Naive thymus-derived CD8-positive, alpha-beta T cell (primary cell): ENCODE data around the gene ATP7A. TPM values are rescaled to one million over a fixed set of nuclear protein-coding genes. Genes with fewer than 3 reads are reported as not detected.
"Not testable (repeated sequence)": the region's sequence is repeated elsewhere in the genome, so short reads cannot be mapped to it uniquely, and the experiment has no call there.

ENCODE experiments used
- ATAC-seq, 2 donors: fragments of 150-1000 bp; cut with Tn5 transposase in 1 of 2; sonication (Bioruptor Pico), chemical (Tn5 transposase) in 1 of 2; 1 replicate in 1 of 2; 2 replicates in 1 of 2; pipeline ENCODE4 v1.10.0; 2021; ENCODE audit warnings: mild to moderate bottlenecking in 2 of 2, moderate library complexity in 2 of 2
- POLR2A ChIA-PET: fragments of 350-600 bp; sonication (Branson Sonifier 250); formaldehyde crosslinking; loops from one replicate; lab custom pipeline; 2021; ENCODE audit warnings: antibody characterized with exemption; lab: Charles Lee
- DNase-seq, 10 donors: peaks; one replicate each; pipeline versions ENCODE4 v3.0.0 to v3.0.0-alpha.2; 2020 to 2022
- H3K27ac Mint-ChIP-seq, 10 donors: one replicate each; pipeline ENCODE4 v1.8.0; 2020 to 2022; ENCODE audit warnings: mild to moderate bottlenecking in 10 of 10, mixed read lengths in 10 of 10, moderate library complexity in 4 of 10, inconsistent platforms in 1 of 10
- H3K27me3 Mint-ChIP-seq, 5 donors: one replicate each; pipeline ENCODE4 v1.8.0; 2021 to 2022; ENCODE audit warnings: mixed read lengths in 5 of 5
- H3K36me3 Mint-ChIP-seq, 3 donors: one replicate each; pipeline ENCODE4 v1.8.0; 2020 to 2022; ENCODE audit warnings: mixed read lengths in 3 of 3, mild to moderate bottlenecking in 2 of 3, inconsistent platforms in 1 of 3
- H3K4me1 Mint-ChIP-seq, 4 donors: one replicate each; pipeline ENCODE4 v1.8.0; 2021 to 2022; ENCODE audit warnings: mixed read lengths in 4 of 4
- H3K4me3 Mint-ChIP-seq, 10 donors: one replicate each; pipeline ENCODE4 v1.8.0; 2020 to 2022; ENCODE audit warnings: mild to moderate bottlenecking in 10 of 10, mixed read lengths in 10 of 10, moderate library complexity in 6 of 10, inconsistent platforms in 1 of 10
- H3K9me3 Mint-ChIP-seq, 9 donors: one replicate each; pipeline ENCODE4 v1.8.0; 2020 to 2022; ENCODE audit warnings: mixed read lengths in 9 of 9, mild to moderate bottlenecking in 3 of 9, inconsistent platforms in 1 of 9, moderate library complexity in 1 of 9
- polyA plus RNA-seq, 3 donors: library from polyadenylated mRNA; unstranded; fragments of 300-500 nt; fragmentation: Illumina TruSeq; gene quantifications; one replicate each; pipeline ENCODE4 v1.2.3, GENCODE V29; 2021
- total RNA-seq, 8 experiments: library from RNA in 2 of 8; stranded (reverse) in 2 of 8; gene quantifications; one replicate each; pipeline ENCODE4 v1.2.3 and lab custom pipeline; 2021 to 2026

ATP7A gene
- total RNA-seq (10 to 100 TPM; 13.2 to 13.8 TPM), polyA plus RNA-seq (1 to 10 TPM; 5.1 to 7.0 (median 5.8) TPM), total RNA-seq (lab: John Stamatoyannopoulos, UW) (20.0 to 68.3 (median 40.7) reads per million in 6 experiments)

GRCh38 chrX:77910108-77910840 lies at the start of gene ATP7A:
Gene ATP7A (plus strand): TSS chrX:77910693. CDS start chrX:77971642, 60,949 bp downstream.
- DNase-seq (peak; percentile 78 to 96 (median 89)), ATAC-seq (peak; percentile 92 to 93)
- peaks cover 5 to 21% (median 17%) of the 10 kb centered on the region in 4 donors for H3K4me1 Mint-ChIP-seq
- H3K4me3 Mint-ChIP-seq, result peak within 1 kb of the TSS; percentile 93 to 98 (median 98)
- POLR2A ChIA-PET, result interaction anchor here (0.8 to 3.7 kb wide), 7 partner anchors 9 to 194 kb away, joined by 3 to 27 read pairs (median 5); partner anchors contain the start of genes COX7B, MAGT1 and PGK1
- H3K9me3 Mint-ChIP-seq, result no peaks in the 10 kb centered on the region
- peak within 1 kb of the TSS; percentile 93 to 100 (median 99) for H3K27ac Mint-ChIP-seq
- peaks cover 0 to 10% (median 0%) of the 10 kb centered on the region in 3 donors for H3K36me3 Mint-ChIP-seq
- no peaks in the 10 kb centered on the region for H3K27me3 Mint-ChIP-seq

DNA sequence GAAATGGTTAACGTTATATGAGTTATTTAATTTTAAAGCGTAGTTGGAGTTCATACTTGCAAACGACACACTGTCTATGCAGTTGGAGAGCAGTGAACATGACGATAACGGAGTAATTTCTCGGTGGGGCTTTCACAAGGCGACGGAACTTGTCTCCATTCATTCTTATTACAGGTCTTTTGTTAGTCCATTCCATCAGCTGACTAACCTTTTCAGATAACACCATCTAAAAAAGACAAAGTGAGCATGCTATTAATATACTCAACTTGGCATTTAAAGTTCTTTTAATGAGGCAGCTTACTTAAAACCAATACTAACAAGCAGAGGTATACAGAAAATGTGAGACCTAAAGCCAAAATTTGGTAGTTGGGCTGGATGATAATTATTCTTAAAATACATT lies 35.1 kb upstream of the ATP7A start:
- Mint-ChIP-seq H3K27me3 (no peaks in the 10 kb centered on the region), H3K4me3 (no peak overlapping the region), H3K4me1 (peaks cover 0 to 8% (median 1%) of the 10 kb centered on the region in 4 donors), H3K27ac (no peak overlapping the region), H3K9me3 (no peaks in the 10 kb centered on the region), H3K36me3 (peaks cover 0 to 39% (median 13%) of the 10 kb centered on the region in 3 donors)
- POLR2A ChIA-PET, result interaction anchor here (0.6 kb wide), 1 partner anchor 30 kb away, joined by 4 read pairs; no protein-coding TSS in a partner anchor
- ATAC-seq (no peak), DNase-seq (no peak)

DNA sequence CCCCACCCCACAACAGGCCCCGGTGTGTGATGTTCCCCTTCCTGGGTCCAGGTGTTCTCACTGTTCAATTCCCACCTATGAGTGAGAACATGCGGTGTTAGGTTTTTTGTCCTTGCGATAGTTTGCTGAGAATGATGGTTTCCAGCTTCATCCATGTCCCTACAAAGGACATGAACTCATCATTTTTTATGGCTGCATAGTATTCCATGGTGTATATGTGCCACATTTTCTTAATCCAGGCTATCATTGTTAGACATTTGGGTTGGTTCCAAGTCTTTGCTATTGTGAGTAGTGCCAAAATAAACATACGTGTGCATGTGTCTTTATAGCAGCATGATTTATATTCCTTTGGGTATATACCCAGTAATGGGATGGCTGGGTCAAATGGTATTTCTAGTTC lies 29.1 kb upstream of the ATP7A start:
- H3K27me3 Mint-ChIP-seq, H3K4me1 Mint-ChIP-seq, H3K4me3 Mint-ChIP-seq, DNase-seq, H3K9me3 Mint-ChIP-seq, H3K27ac Mint-ChIP-seq, ATAC-seq, POLR2A ChIA-PET: not testable (repeated sequence)
- H3K36me3 Mint-ChIP-seq, result peaks cover 0 to 15% (median 6%) of the 10 kb centered on the region in 3 donors

DNA sequence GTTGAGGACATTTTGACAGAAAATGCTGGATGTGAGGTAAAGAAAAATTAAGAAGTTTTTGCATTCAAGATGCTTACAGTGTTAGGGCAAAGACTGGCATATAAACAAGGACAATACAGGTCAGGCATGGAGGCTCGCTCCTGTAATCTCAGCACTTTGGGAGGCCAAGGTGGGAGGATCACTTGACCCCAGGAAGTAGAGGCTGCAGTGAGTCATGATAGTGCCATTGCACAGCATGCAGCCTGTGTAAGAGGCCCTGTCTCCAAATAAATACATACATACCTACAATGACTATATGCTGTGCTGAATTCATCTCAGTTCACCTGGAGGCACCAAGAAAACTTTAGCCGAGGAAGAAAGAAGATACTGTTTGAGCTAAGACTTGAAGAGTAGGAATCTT lies 17.6 kb upstream of the ATP7A start:
- Mint-ChIP-seq H3K27ac (peak overlapping the region in 3 of 10 donors; percentile 30 to 99 (median 68)), H3K27me3 (no peaks in the 10 kb centered on the region), H3K9me3 (no peaks in the 10 kb centered on the region), H3K36me3 (peaks cover 0 to 19% (median 2%) of the 10 kb centered on the region in 3 donors), H3K4me3 (peak overlapping the region; percentile 3 to 99 (median 94)), H3K4me1 (peaks cover 10 to 36% (median 27%) of the 10 kb centered on the region in 4 donors)
- DNase-seq, result no peak
- POLR2A ChIA-PET, result no interaction called here
- no peak for ATAC-seq

DNA sequence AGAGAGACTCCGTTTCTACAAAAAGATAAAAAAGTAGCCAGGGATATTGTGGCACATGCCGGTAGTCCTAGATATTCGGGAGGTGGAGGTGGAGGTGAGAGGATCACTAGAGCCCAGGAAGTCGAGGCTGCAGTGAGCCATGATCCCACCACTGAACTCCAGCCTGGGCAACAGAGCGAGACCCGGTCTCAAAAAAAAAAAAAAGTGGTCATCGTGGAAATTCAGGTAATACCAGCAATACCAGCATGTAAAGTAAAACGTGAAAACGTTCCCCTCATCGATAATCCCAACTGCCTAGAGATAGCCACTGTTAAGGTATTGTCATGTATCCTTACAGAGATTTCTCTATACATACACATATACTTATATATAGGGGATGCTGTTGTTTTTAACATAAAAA lies 16.8 kb upstream of the ATP7A start:
- ATAC-seq (no peak), DNase-seq (no peak)
- Mint-ChIP-seq H3K4me3 (peak overlapping the region in 8 of 10 donors; percentile 59 to 99 (median 97)), H3K9me3 (peaks cover 0 to 2% (median 0%) of the 10 kb centered on the region in 9 donors), H3K27me3 (no peaks in the 10 kb centered on the region), H3K4me1 (peaks cover 10 to 36% (median 25%) of the 10 kb centered on the region in 4 donors), H3K27ac (peak overlapping the region in 5 of 10 donors; percentile 37 to 99 (median 68)), H3K36me3 (peaks cover 0 to 17% (median 2%) of the 10 kb centered on the region in 3 donors)
- POLR2A ChIA-PET, result no interaction called here

DNA sequence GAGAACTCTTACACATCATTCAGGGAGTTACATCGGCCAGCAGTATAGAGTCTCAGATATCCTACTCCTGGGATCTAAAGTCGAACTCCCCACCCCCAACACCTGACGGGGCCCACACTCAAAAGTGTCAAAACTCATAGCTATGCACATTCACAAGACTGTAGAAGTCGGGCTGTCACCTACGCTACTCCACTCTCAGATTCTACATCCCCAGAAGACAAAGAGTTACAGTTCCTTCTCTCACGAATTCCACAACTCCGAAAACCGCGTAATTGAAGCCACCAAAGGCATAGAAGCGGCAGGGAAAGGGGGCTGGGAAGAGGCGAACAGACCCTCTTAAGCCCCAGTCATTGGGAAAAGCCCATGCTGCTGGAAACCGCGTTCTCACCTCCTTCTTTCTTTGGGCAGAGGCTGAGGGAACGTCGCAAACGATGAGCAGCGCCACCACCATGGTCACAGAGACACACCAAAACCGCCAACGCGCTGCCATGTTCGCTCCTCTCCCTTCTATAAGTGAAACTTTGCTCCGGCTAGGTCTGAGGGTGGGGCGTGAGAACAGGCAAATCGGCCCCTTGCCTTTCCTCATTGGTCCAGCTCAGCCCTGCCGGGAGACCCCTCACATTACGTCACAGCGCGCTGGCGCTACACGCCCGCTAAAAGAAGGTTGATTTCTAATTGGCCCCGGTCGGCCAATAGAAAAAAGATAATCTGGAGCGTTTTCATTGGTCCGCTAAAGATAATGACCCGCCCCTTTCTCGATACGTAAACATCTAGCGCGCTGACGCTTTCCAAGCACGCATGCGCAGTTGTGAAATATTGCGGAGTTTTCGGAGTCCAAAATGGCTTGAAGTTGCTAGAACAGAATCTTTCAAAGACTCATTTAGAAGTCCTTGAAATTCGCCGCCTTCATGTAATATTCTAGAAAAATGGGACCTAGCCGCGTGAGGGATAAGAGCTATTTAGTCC lies 15.3 kb upstream of the ATP7A start, which contains the start of gene MAGT1:
TSS of gene MAGT1 (minus strand) at position 515 of the 966 bp plus-strand sequence. CDS start at position 490, 25 bp downstream.
- DNase-seq, result peak; percentile 70 to 97 (median 90)
- POLR2A ChIA-PET, result interaction anchor here (0.5 to 3.1 kb wide), 6 partner anchors 9 to 107 kb away, joined by 3 to 16 read pairs (median 4); partner anchors contain the start of gene ATP7A

DNA sequence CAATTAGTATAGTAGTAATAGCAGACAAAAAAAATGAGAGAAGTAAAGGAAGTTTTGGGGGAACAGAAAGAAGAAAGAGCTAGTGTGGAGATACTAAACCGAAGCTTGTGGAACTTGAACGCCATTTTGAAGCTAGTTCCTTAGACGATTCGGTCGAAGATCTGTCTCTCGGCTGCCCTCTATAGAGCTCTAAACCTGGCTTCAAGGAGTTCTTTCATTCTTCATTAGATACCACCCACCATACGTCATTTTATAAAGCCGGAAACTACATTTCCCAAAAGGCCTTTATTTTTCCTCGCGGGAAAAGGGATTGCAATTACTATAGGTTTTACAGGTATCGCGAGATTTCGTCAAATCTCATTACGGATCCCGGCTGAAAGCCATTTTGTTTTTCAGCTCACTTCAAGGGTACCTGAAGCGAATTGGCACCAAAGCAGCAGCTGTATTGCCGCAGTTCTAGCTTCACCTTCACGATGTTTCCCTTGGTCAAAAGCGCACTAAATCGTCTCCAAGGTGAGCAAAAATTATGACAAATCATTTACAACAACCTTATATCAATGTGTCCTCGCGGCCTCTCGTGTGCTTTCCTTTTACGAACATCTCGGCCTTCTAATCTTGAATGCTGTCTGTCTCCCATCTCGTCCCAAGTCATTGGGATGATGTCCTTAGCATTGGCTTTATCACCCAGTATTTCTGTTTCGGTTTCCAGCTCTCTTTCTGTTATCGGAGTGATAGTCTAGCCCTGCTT lies 11.2 kb upstream of the ATP7A start, which contains the start of gene COX7B:
TSS of gene COX7B (plus strand) at position 388 of the 748 bp plus-strand sequence. CDS start at position 474, 86 bp downstream.
- ATAC-seq (peak; percentile 64 to 65), DNase-seq (peak; percentile 5 to 90 (median 75))
- Mint-ChIP-seq H3K4me1 (peaks cover 5 to 34% (median 20%) of the 10 kb centered on the region in 4 donors), H3K27ac (peak within 1 kb of the TSS; percentile 91 to 98 (median 96)), H3K27me3 (no peaks in the 10 kb centered on the region), H3K9me3 (peaks cover 0 to 2% (median 0%) of the 10 kb centered on the region in 9 donors), H3K4me3 (peak within 1 kb of the TSS; percentile 83 to 98 (median 92)), H3K36me3 (peaks cover 0 to 24% (median 6%) of the 10 kb centered on the region in 3 donors)
- POLR2A ChIA-PET, result interaction anchor here (0.6 to 3.3 kb wide), 6 partner anchors 10 to 205 kb away, joined by 3 to 27 read pairs (median 6); partner anchors contain the start of genes ATP7A and PGK1

More for the DNA sequence above, 15.3 kb upstream of the ATP7A start, which contains the start of gene MAGT1:
- H3K36me3 Mint-ChIP-seq, result peaks cover 0 to 12% (median 0%) of the 10 kb centered on the region in 3 donors
- peaks cover 0 to 2% (median 0%) of the 10 kb centered on the region in 9 donors for H3K9me3 Mint-ChIP-seq
- H3K27me3 Mint-ChIP-seq, result no peaks in the 10 kb centered on the region
- H3K4me1 Mint-ChIP-seq, result peaks cover 10 to 36% (median 25%) of the 10 kb centered on the region in 4 donors
- peak; percentile 88 to 89 for ATAC-seq
- peak within 1 kb of the TSS; percentile 92 to 99 (median 97) for H3K4me3 Mint-ChIP-seq
- peak within 1 kb of the TSS; percentile 96 to 100 (median 99) for H3K27ac Mint-ChIP-seq

GRCh38 chrX:77900688-77901087 lies 9.8 kb upstream of the ATP7A start:
- H3K36me3 Mint-ChIP-seq, result peaks cover 0 to 35% (median 6%) of the 10 kb centered on the region in 3 donors

DNA sequence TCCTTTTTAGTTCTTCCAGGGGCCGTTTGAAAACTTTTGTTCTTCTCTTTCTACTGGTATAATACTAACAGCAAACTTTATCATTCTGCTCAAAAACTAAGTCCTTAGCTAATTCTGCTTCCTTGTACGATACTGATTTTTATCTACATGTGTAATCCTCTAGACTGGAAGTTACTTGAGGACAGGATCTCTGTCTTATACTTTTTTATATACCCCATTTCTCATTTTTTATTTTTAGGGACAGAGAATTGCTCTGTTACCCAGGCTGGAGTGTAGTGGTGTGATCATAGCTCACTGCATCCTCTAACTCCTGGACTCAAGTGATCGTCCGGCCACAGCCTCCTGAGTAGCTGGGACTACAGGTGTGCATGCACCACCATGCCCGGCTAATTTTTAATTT lies 9.0 kb upstream of the ATP7A start:
- ATAC-seq (no peak), DNase-seq (no peak)
- Mint-ChIP-seq H3K36me3 (peaks cover 0 to 39% (median 6%) of the 10 kb centered on the region in 3 donors), H3K4me3 (peak overlapping the region; percentile 14 to 98 (median 74)), H3K27ac (peak overlapping the region in 6 of 10 donors; percentile 36 to 96 (median 72)), H3K4me1 (peaks cover 0 to 32% (median 15%) of the 10 kb centered on the region in 4 donors), H3K9me3 (peaks cover 0 to 2% (median 0%) of the 10 kb centered on the region in 9 donors), H3K27me3 (no peaks in the 10 kb centered on the region)
- POLR2A ChIA-PET, result interaction anchor here (3.3 kb wide), 1 partner anchor 8 kb away, joined by 27 read pairs; the partner anchor contains the start of gene ATP7A

More at GRCh38 chrX:77900688-77901087, 9.8 kb upstream of the ATP7A start:
- peaks cover under 1 to 32% (median 16%) of the 10 kb centered on the region in 4 donors for H3K4me1 Mint-ChIP-seq
- no peaks in the 10 kb centered on the region for H3K27me3 Mint-ChIP-seq
- DNase-seq, result no peak
- POLR2A ChIA-PET, result interaction anchor here (3.3 kb wide), 1 partner anchor 9 kb away, joined by 27 read pairs; the partner anchor contains the start of gene ATP7A
- peak overlapping the region; percentile 62 to 98 (median 92) for H3K4me3 Mint-ChIP-seq
- no peak for ATAC-seq
- peaks cover 0 to 2% (median 0%) of the 10 kb centered on the region in 9 donors for H3K9me3 Mint-ChIP-seq
- peak overlapping the region in 7 of 10 donors; percentile 49 to 96 (median 93) for H3K27ac Mint-ChIP-seq

DNA sequence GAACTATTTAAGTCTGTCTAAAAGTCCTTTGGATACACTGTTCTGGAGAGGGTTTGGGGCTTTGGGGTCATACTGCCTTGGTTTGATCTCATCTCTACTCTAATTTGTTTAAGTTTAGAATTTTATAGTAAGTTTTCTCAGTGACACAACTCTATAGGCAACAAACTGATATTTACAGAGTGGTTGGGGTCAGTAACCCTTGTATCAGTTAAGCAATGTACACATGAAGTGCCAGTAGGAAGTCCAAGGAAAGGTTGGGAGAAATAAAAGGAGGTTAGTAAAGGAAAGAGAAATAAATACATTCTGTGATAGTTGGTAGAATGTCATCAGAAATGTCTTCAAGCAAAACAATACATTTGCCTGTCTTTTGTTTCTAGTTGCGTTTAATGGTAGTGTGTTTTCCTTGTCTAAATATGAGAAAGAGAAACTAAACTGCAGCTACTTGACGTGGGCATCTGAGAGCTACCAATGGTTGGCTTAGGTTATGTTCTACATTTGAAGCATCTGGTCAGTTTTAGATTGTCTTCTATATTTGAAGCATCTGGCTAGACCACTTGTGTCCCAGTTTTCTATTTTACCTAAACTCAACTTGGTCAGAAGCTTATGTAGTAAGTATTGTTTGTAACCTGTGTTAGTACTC lies 6.9 kb downstream of the ATP7A start:
- Mint-ChIP-seq H3K27ac (peak overlapping the region in 9 of 10 donors; percentile 0 to 80 (median 40)), H3K36me3 (no peaks in the 10 kb centered on the region), H3K4me1 (peaks cover 16 to 48% (median 35%) of the 10 kb centered on the region in 4 donors), H3K9me3 (no peaks in the 10 kb centered on the region), H3K4me3 (peak overlapping the region; percentile 0 to 83 (median 61)), H3K27me3 (no peaks in the 10 kb centered on the region)
- DNase-seq (no peak), ATAC-seq (peak in 1 of 2 donors; percentile 48)
- POLR2A ChIA-PET, result interaction anchor here (2.0 kb wide), 1 partner anchor 22 kb away, joined by 4 read pairs; no protein-coding TSS in a partner anchor
